HCT116 (cell line): Measurements from ENCODE around the gene SLC37A3. TPM values are rescaled to one million over a fixed set of nuclear protein-coding genes. Genes with fewer than 3 reads are reported as not detected.

Experiments
- ATAC-seq: fragments of 200-7000 bp; cut with Tn5 transposase; 2 replicates; pipeline ENCODE4 v1.9.1; 2020; ENCODE audit warnings: mild to moderate bottlenecking, moderate library complexity
- BruUV-seq: library from RNA; stranded (reverse); fragments of 400-500 nt; replicated peaks from 2 replicates; lab custom pipeline; 2021; lab: Mats Ljungman, UMichigan
- CTCF ChIA-PET: fragments of 300-600 bp; sonication (Branson Sonifier 250); formaldehyde crosslinking; loops from one replicate; lab custom pipeline; 2021; ENCODE audit warnings: antibody characterized with exemption; lab: Charles Lee
- POLR2A ChIA-PET: fragments of 300-600, 350-600 bp; sonication (Branson Sonifier 250); formaldehyde crosslinking; loops from one replicate; lab custom pipeline; 2021; ENCODE audit warnings: antibody characterized with exemption; lab: Charles Lee
- RAD21 ChIA-PET, 2 experiments: fragments of 300-600 bp; sonication (Branson Sonifier 250); formaldehyde crosslinking; loops; one replicate each; lab custom pipeline; 2023; ENCODE audit warnings: low total read pairs in 2 of 2; ENCODE audit not compliant: uncharacterized antibody in 2 of 2, unreplicated experiment in 2 of 2, low non-redundant PET in 1 of 2; lab: Charles Lee
- DNase-seq: peaks from one replicate; pipeline ENCODE4 v3.0.0-alpha.2; 2010; ENCODE audit warnings: low read depth, low spot score
- H2AFZ ChIP-seq: fragments of 200-600 bp; shearing (Covaris generic), sonication (generic); 2 replicates; pipeline ENCODE4 v1.6.1; 2017; ENCODE audit warnings: low read depth, mixed run types, mixed read lengths, antibody characterized with exemption, low read length; ENCODE audit not compliant: poor library complexity, severe bottlenecking
- H3K27ac ChIP-seq: 2 replicates; pipeline ENCODE4 v1.5.1; 2012; ENCODE audit warnings: low read depth, low read length
- H3K27me3 ChIP-seq: fragments of 200-600 bp; sonication (generic); 2 replicates; pipeline ENCODE4 v1.6.1; 2016; ENCODE audit warnings: mixed run types, low read length, mixed read lengths; ENCODE audit not compliant: insufficient read depth
- H3K36me3 ChIP-seq, 2 experiments: fragments of 200-500 bp in 1 of 2; fragments of 200-600 bp in 1 of 2; sonication (Bioruptor generic) in 1 of 2; sonication (generic) in 1 of 2; 2 replicates each; pipeline versions ENCODE4 v1.5.1 to v1.6.1; 2014 to 2016; ENCODE audit warnings: low read length in 2 of 2, inconsistent platforms in 1 of 2, mixed read lengths in 1 of 2, mixed run types in 1 of 2; ENCODE audit not compliant: insufficient read depth in 2 of 2, control insufficient read depth in 1 of 2
- H3K4me1 ChIP-seq, 2 experiments: fragments of 200-600 bp in 1 of 2; sonication (generic) in 1 of 2; 2 replicates each; pipeline versions ENCODE4 v1.5.1 to v1.6.1; 2012 to 2017; ENCODE audit warnings: low read length in 2 of 2, inconsistent platforms in 1 of 2, mild to moderate bottlenecking in 1 of 2, mixed read lengths in 1 of 2, mixed run types in 1 of 2, moderate library complexity in 1 of 2; ENCODE audit not compliant: insufficient read depth in 2 of 2, control insufficient read depth in 1 of 2
- H3K4me2 ChIP-seq: fragments of 200-600 bp; sonication (generic); 2 replicates; pipeline ENCODE4 v1.6.1; 2017; ENCODE audit warnings: mixed run types, low read length, mixed read lengths
- H3K4me3 ChIP-seq, 2 experiments: fragments of 200-600 bp in 1 of 2; sonication (generic) in 1 of 2; replicated peaks in 1 of 2; 2 replicates each; pipeline ENCODE4 v1.5.1; 2011 to 2016; ENCODE audit warnings: low read length in 2 of 2, control low read depth in 1 of 2, low read depth in 1 of 2, mild to moderate bottlenecking in 1 of 2, mixed read lengths in 1 of 2, mixed run types in 1 of 2
- H3K79me2 ChIP-seq: fragments of 200-600 bp; sonication (generic); 2 replicates; pipeline ENCODE4 v1.6.1; 2017; ENCODE audit warnings: mild to moderate bottlenecking, mixed run types, low read length, moderate library complexity, mixed read lengths; ENCODE audit not compliant: insufficient read depth
- H3K9ac ChIP-seq: fragments of 200-600 bp; sonication (generic); 2 replicates; pipeline ENCODE4 v1.6.1; 2016; ENCODE audit warnings: low read length, mixed read lengths
- H3K9me2 ChIP-seq: fragments of 200-600 bp; sonication (generic), shearing (Covaris generic); 2 replicates; pipeline ENCODE4 v1.6.1; 2017; ENCODE audit warnings: mixed run types, mild to moderate bottlenecking, moderate library complexity; ENCODE audit not compliant: insufficient read depth
- H3K9me3 ChIP-seq, 2 experiments: fragments of 200-500 bp in 1 of 2; fragments of 200-600 bp in 1 of 2; sonication (Bioruptor generic) in 1 of 2; sonication (generic) in 1 of 2; 2 replicates each; pipeline ENCODE4 v1.6.1; 2014 to 2017; ENCODE audit warnings: low read length in 2 of 2, mixed read lengths in 2 of 2, inconsistent platforms in 1 of 2, low read depth in 1 of 2, mild to moderate bottlenecking in 1 of 2, mixed run types in 1 of 2, moderate library complexity in 1 of 2; ENCODE audit not compliant: control insufficient read depth in 1 of 2, insufficient read depth in 1 of 2
- H4K20me1 ChIP-seq: fragments of 200-600 bp; sonication (generic), shearing (Covaris generic); 2 replicates; pipeline ENCODE4 v1.6.1; 2017; ENCODE audit warnings: mixed run types, mild to moderate bottlenecking, moderate library complexity; ENCODE audit not compliant: insufficient read depth
- CBX3 ChIP-seq: IDR thresholded peaks from 2 replicates; pipeline ENCODE4 v1.6.1; 2012; ENCODE audit warnings: low read depth
- EGR1 ChIP-seq: IDR thresholded peaks from 2 replicates; pipeline ENCODE4 v1.6.1; 2012; ENCODE audit warnings: low read depth
- ELF1 ChIP-seq: IDR thresholded peaks from 2 replicates; pipeline ENCODE4 v1.6.1; 2012; ENCODE audit warnings: low read depth, borderline replicate concordance
- EZH2phosphoT487 ChIP-seq: fragments of 200-600 bp; IDR thresholded peaks from 2 replicates; pipeline ENCODE4 v1.6.1; 2018; ENCODE audit warnings: antibody characterized with exemption, borderline replicate concordance
- FOSL1 ChIP-seq: IDR thresholded peaks from 2 replicates; pipeline ENCODE4 v1.6.1; 2012; ENCODE audit warnings: low read depth
- JUND ChIP-seq: IDR thresholded peaks from 2 replicates; pipeline ENCODE4 v1.6.1; 2012
- POLR2AphosphoS5 ChIP-seq: IDR thresholded peaks from 2 replicates; pipeline ENCODE4 v1.6.1; 2011; ENCODE audit warnings: mild to moderate bottlenecking, low read depth, low read length, moderate library complexity
- RAD21 ChIP-seq: IDR thresholded peaks from 2 replicates; pipeline ENCODE4 v1.6.1; 2012; ENCODE audit warnings: low read depth, mild to moderate bottlenecking
- SIN3A ChIP-seq: IDR thresholded peaks from 2 replicates; pipeline ENCODE4 v1.6.1; 2012; ENCODE audit warnings: low read depth
- SP1 ChIP-seq: IDR thresholded peaks from 2 replicates; pipeline ENCODE4 v1.6.1; 2012; ENCODE audit warnings: low read depth
- TCF7L2 ChIP-seq: IDR thresholded peaks from 2 replicates; pipeline ENCODE4 v1.7.0; 2011; ENCODE audit warnings: borderline replicate concordance, inconsistent platforms; ENCODE audit not compliant: insufficient read depth, insufficient read length; ENCODE audit errors: extremely low read depth
- ZFX ChIP-seq: fragments of 450-650 bp; IDR thresholded peaks from 2 replicates; pipeline ENCODE4 v1.6.1; 2017
- intact Hi-C: fragments of 100-400 bp; cut with micrococcal nuclease; formaldehyde crosslinking; loops from 2 replicates; pipeline ENCODE4 v1.10.0; 2022
- total RNA-seq: library from RNA; stranded (reverse); gene quantifications from one replicate; pipeline ENCODE4 v1.2.1, GENCODE V29; 2021; ENCODE audit not compliant: unreplicated experiment
- TF ChIP-seq, protein P1 (sequence below), 3 experiments: fragments of 200-600 bp in 1 of 3; sonication (generic) in 1 of 3; IDR thresholded peaks in 2 of 3; conservative IDR thresholded peaks in 1 of 3; 2 replicates each; pipeline ENCODE4 v1.5.1; 2012 to 2017; ENCODE audit warnings: low read depth in 2 of 3, low read length in 2 of 3, antibody characterized with exemption in 1 of 3, borderline replicate concordance in 1 of 3, control low read depth in 1 of 3, mild to moderate bottlenecking in 1 of 3, mixed read lengths in 1 of 3, mixed run types in 1 of 3, moderate library complexity in 1 of 3; ENCODE audit not compliant: insufficient read depth in 1 of 3

The SLC37A3 gene
- total RNA-seq, 1 experiment from 2014 or later, result 41.8 TPM

DNA sequence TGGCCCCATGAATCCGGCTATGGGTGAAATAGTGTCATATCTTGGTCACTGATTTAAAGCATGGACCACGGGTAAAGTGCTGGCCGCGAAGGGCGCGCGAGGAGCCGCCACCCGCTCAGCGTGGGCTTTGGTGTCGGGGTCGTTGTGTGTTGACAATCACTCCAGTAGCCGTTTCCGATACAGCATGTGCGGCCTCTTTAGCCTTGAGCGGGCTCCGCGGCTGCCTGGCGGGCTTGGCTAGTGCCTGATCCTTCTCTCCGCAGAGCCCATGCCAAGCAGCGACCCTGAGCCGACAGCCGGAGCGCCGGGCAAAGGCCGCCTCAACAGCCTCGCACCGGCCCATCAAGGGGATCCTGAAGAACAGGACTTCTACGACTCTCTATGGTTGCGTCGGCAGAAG, 105.9 kb downstream of the SLC37A3 start:
- H3K27ac ChIP-seq, result no peak overlapping the region
- H2AFZ ChIP-seq, result no peak overlapping the region
- no peak for DNase-seq
- BruUV-seq, result no TSS peak
- H3K36me3 ChIP-seq, result no peaks in the 10 kb centered on the region
- intact Hi-C loops, result no loop called here
- no peaks in the 10 kb centered on the region for H4K20me1 ChIP-seq
- no peaks in the 10 kb centered on the region for H3K4me1 ChIP-seq
- ChIA-PET POLR2A (no interaction called here), CTCF (interaction anchor here (0.7 kb wide), 1 partner anchor 96 kb away, joined by 4 read pairs; no protein-coding TSS in a partner anchor), RAD21 (no interaction called here)
- no peak overlapping the region for H3K4me3 ChIP-seq
- no peaks in the 10 kb centered on the region for H3K9me2 ChIP-seq
- no peak overlapping the region for H3K9ac ChIP-seq
- no peak for ATAC-seq
- no peaks in the 10 kb centered on the region for H3K27me3 ChIP-seq
- TF ChIP-seq ELF1 (no peak), EGR1 (no peak), TCF7L2 (no peak), EZH2phosphoT487 (no peak), JUND (no peak), RAD21 (no peak), FOSL1 (no peak), SP1 (no peak), SIN3A (no peak), POLR2AphosphoS5 (no peak), CBX3 (no peak), ZFX (no peak)
- TF ChIP-seq, protein P1, sequence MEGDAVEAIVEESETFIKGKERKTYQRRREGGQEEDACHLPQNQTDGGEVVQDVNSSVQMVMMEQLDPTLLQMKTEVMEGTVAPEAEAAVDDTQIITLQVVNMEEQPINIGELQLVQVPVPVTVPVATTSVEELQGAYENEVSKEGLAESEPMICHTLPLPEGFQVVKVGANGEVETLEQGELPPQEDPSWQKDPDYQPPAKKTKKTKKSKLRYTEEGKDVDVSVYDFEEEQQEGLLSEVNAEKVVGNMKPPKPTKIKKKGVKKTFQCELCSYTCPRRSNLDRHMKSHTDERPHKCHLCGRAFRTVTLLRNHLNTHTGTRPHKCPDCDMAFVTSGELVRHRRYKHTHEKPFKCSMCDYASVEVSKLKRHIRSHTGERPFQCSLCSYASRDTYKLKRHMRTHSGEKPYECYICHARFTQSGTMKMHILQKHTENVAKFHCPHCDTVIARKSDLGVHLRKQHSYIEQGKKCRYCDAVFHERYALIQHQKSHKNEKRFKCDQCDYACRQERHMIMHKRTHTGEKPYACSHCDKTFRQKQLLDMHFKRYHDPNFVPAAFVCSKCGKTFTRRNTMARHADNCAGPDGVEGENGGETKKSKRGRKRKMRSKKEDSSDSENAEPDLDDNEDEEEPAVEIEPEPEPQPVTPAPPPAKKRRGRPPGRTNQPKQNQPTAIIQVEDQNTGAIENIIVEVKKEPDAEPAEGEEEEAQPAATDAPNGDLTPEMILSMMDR (IDR thresholded peaks at IDR 0.05 in 2 of 3, conservative IDR thresholded peaks at IDR 0.05 in 1 of 3; ENCODE audit: borderline replicate concordance in 1 of 3, insufficient read depth in 1 of 3, low read depth in 2 of 3, low read length in 2 of 3), result no peak
- H3K79me2 ChIP-seq, result no peaks in the 10 kb centered on the region
- H3K4me2 ChIP-seq, result no peak overlapping the region
- no peaks in the 10 kb centered on the region for H3K9me3 ChIP-seq
